ENCODE measurements around the gene GPR27.

GPR27 gene

DNA sequence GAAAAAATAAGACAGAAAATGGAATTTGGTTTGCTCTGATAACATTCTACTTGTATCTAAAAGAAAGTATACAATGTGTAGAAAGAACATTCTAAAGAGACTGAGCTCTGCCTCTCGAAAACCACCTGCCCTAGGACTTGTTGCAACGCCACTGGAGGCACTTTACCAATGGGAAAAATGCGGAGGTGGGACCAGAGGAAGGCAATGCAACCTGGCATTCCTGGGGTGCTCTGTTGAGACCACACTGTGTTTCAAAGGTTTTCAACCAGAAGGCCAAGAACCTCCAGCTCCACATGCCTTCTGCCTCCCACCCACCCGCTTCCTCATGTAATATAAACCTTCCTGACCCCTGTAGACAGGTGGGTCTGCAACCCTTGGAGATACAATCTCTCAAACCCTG is 26.8 kb downstream of the GPR27 start:
- H3K36me3 ChIP-seq (ENCODE audit: low read length) = no peaks in the 10 kb centered on the region
- H3K27ac ChIP-seq (ENCODE audit: low read depth, low read length) = no peak overlapping the region
- H3K9ac ChIP-seq (ENCODE audit: low read length) = no peak overlapping the region
- H2AFZ ChIP-seq (ENCODE audit: low read depth, low read length, severe bottlenecking) = no peak overlapping the region
- no peak overlapping the region for H3K4me3 ChIP-seq (ENCODE audit: insufficient read depth, low read length, poor library complexity, severe bottlenecking)
- H3K9me3 ChIP-seq (ENCODE audit: insufficient read depth, low read length) = no peaks in the 10 kb centered on the region
- H3K79me2 ChIP-seq (ENCODE audit: insufficient read depth, low read length) = no peaks in the 10 kb centered on the region
- H3F3A ChIP-seq (ENCODE audit: insufficient read depth) = no peaks in the 10 kb centered on the region
- no peak overlapping the region for H3K4me2 ChIP-seq (ENCODE audit: low read depth, low read length, poor library complexity, severe bottlenecking)
- TF ChIP-seq, protein P1, sequence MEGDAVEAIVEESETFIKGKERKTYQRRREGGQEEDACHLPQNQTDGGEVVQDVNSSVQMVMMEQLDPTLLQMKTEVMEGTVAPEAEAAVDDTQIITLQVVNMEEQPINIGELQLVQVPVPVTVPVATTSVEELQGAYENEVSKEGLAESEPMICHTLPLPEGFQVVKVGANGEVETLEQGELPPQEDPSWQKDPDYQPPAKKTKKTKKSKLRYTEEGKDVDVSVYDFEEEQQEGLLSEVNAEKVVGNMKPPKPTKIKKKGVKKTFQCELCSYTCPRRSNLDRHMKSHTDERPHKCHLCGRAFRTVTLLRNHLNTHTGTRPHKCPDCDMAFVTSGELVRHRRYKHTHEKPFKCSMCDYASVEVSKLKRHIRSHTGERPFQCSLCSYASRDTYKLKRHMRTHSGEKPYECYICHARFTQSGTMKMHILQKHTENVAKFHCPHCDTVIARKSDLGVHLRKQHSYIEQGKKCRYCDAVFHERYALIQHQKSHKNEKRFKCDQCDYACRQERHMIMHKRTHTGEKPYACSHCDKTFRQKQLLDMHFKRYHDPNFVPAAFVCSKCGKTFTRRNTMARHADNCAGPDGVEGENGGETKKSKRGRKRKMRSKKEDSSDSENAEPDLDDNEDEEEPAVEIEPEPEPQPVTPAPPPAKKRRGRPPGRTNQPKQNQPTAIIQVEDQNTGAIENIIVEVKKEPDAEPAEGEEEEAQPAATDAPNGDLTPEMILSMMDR (IDR thresholded peaks at IDR 0.05; ENCODE audit: insufficient read depth, low read length, poor library complexity, severe bottlenecking) = no peak
- TF ChIP-seq EZH2phosphoT487 (conservative IDR thresholded peaks at IDR 0.05; ENCODE audit: low read length) = no peak
- no peaks in the 10 kb centered on the region; the same call in 1 of the 2 replicates for H4K20me1 ChIP-seq (ENCODE audit: low read depth, low read length)
- H3K27me3 ChIP-seq (ENCODE audit: low read length) = no peaks in the 10 kb centered on the region
- H3K9me2 ChIP-seq (replicated peaks; ENCODE audit: insufficient read depth, low read length) = no peaks in the 10 kb centered on the region

DNA sequence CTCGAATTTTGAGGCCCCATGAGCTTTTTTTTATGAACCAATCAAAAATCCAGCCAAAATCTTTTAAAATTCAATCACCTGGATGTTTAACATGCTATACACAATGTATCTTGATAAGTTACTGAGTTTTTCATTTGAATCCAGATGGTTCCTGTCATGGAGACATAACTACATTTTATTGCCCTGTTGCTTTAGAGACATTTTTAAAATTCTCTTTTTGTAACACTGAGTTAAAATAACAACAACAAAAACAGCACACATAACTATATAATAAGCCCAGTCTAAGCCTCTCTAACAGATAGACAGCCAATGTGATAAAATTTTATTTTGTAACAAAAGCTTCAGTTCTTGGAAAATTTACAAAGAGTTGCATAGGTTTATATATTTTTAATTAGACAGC is 29.5 kb downstream of the GPR27 start:
- H3K9ac ChIP-seq (ENCODE audit: low read length) = no peak overlapping the region
- no peaks in the 10 kb centered on the region for H3K27me3 ChIP-seq (ENCODE audit: low read length)
- no peak overlapping the region for H3K27ac ChIP-seq (ENCODE audit: low read depth, low read length)
- no peak for TF ChIP-seq EZH2phosphoT487 (conservative IDR thresholded peaks at IDR 0.05; ENCODE audit: low read length)
- TF ChIP-seq, protein P1 (IDR thresholded peaks at IDR 0.05; ENCODE audit: insufficient read depth, low read length, poor library complexity, severe bottlenecking) = no peak
- no peaks in the 10 kb centered on the region for H3K36me3 ChIP-seq (ENCODE audit: low read length)
- H3K79me2 ChIP-seq (ENCODE audit: insufficient read depth, low read length) = no peaks in the 10 kb centered on the region
- no peak overlapping the region for H3K4me3 ChIP-seq (ENCODE audit: insufficient read depth, low read length, poor library complexity, severe bottlenecking)
- H2AFZ ChIP-seq (ENCODE audit: low read depth, low read length, severe bottlenecking) = no peak overlapping the region
- H4K20me1 ChIP-seq (ENCODE audit: low read depth, low read length) = no peaks in the 10 kb centered on the region
- no peaks in the 10 kb centered on the region for H3F3A ChIP-seq (ENCODE audit: insufficient read depth)
- no peaks in the 10 kb centered on the region for H3K9me2 ChIP-seq (replicated peaks; ENCODE audit: insufficient read depth, low read length)
- H3K9me3 ChIP-seq (ENCODE audit: insufficient read depth, low read length) = no peaks in the 10 kb centered on the region
- no peak overlapping the region for H3K4me2 ChIP-seq (ENCODE audit: low read depth, low read length, poor library complexity, severe bottlenecking)

DNA sequence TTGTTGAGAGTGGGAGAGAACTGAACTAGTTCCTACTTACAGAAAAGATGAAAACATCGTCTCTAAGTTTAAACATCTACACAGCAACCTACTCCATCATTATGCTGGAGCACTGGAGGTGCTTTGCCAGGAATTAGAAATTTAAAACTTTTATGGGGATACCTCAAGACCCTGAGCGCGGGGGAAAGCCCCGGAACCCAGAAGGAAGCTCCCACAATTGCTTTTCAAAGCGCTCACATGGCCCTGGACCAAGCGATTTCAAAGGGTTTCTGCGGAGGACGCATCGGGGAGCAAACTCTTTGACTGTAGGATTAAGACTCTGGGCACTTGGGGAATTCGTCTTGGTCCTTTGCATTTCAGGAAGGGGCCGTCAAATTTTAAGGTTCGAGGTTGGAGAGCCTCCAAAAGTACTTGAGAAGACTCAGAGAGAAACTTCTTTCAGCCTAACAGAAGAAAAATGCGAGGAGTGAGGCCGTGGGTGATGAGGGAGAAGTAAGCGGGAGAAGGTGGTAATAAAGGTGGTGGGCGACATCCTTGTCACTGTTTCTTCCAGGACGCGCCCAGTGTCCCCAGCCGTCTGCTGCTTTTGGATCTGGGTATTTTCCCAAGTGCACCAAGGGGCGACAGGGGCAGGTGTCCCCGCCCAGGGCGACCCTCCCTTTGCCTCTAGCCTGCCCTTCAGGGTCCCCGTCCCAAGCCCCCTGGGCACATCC is 30.7 kb downstream of the GPR27 start:
- Histone ChIP-seq H3K36me3 (ENCODE audit: low read length) (no peaks in the 10 kb centered on the region), H3K27me3 (ENCODE audit: low read length) (no peaks in the 10 kb centered on the region), H3K4me2 (ENCODE audit: low read depth, low read length, poor library complexity, severe bottlenecking) (no peak overlapping the region), H3K79me2 (ENCODE audit: insufficient read depth, low read length) (no peaks in the 10 kb centered on the region), H2AFZ (ENCODE audit: low read depth, low read length, severe bottlenecking) (no peak overlapping the region), H3K9ac (ENCODE audit: low read length) (no peak overlapping the region), H3K9me2 (replicated peaks; ENCODE audit: insufficient read depth, low read length) (no peaks in the 10 kb centered on the region), H3K27ac (ENCODE audit: low read depth, low read length) (no peak overlapping the region), H3K4me3 (ENCODE audit: insufficient read depth, low read length, poor library complexity, severe bottlenecking) (no peak overlapping the region), H3K9me3 (ENCODE audit: insufficient read depth, low read length) (no peaks in the 10 kb centered on the region), H3F3A (ENCODE audit: insufficient read depth) (no peaks in the 10 kb centered on the region), H4K20me1 (ENCODE audit: low read depth, low read length) (no peaks in the 10 kb centered on the region)
- TF ChIP-seq, protein P1 (IDR thresholded peaks at IDR 0.05; ENCODE audit: insufficient read depth, low read length, poor library complexity, severe bottlenecking) = no peak
- TF ChIP-seq EZH2phosphoT487 (conservative IDR thresholded peaks at IDR 0.05; ENCODE audit: low read length) = no peak

All from SU-DHL-6 (cell line).